ENCODE results near the gene FAM72D.
"Not testable (repeated sequence)": the region's sequence is repeated elsewhere in the genome, so short reads cannot be mapped to it uniquely, and the experiment has no call there.

The FAM72D gene

GRCh38 chr1:145074021-145074559, 21.7 kb upstream of the FAM72D start:
- H3K4me3 ChIP-seq (ENCODE audit: insufficient read depth in 1 of 2, low read depth in 1 of 2, low read length in 2 of 2); H3K79me1 ChIP-seq (replicated peaks; ENCODE audit: low read length, poor library complexity, severe bottlenecking); H3K23ac ChIP-seq (ENCODE audit: low read length in 2 of 2); H3K9ac ChIP-seq (ENCODE audit: low read length); H3K27me3 ChIP-seq (ENCODE audit: control insufficient read depth in 1 of 2, insufficient read depth in 1 of 2, low read length in 2 of 2); H2AK5ac ChIP-seq (ENCODE audit: low read length, severe bottlenecking); H2BK15ac ChIP-seq (ENCODE audit: low read depth, poor library complexity, severe bottlenecking); H3K9me3 ChIP-seq (ENCODE audit: control insufficient read depth, low read length); H3K4me2 ChIP-seq (ENCODE audit: low read length, poor library complexity, severe bottlenecking); H2AFZ ChIP-seq (ENCODE audit: low read depth, low read length); H3K4ac ChIP-seq (ENCODE audit: low read depth in 1 of 2, low read length in 2 of 2); H4K8ac ChIP-seq (ENCODE audit: low read length); H3K18ac ChIP-seq (ENCODE audit: low read depth in 1 of 2, low read length in 2 of 2); H4K91ac ChIP-seq (ENCODE audit: low read length); H3K14ac ChIP-seq (ENCODE audit: low read length in 2 of 2); H2BK5ac ChIP-seq (ENCODE audit: low read depth, low read length, poor library complexity, severe bottlenecking); DNase-seq; H2BK120ac ChIP-seq (ENCODE audit: low read depth, low read length); H3K27ac ChIP-seq (ENCODE audit: low read length, poor library complexity, severe bottlenecking); H3K36me3 ChIP-seq (ENCODE audit: control insufficient read depth in 1 of 2, insufficient read depth in 2 of 2, low read depth in 1 of 2, low read length in 2 of 2); H3K4me1 ChIP-seq (ENCODE audit: control insufficient read depth, insufficient read depth, low read depth, low read length); H2BK12ac ChIP-seq (ENCODE audit: low read length in 2 of 2): not testable (repeated sequence)
- no CpG with 5 or more reads among the region's 6 CpGs for WGBS

- H3K4ac ChIP-seq (ENCODE audit: low read depth in 1 of 2, low read length in 2 of 2); H2BK120ac ChIP-seq (ENCODE audit: low read depth, low read length); H3K27me3 ChIP-seq (ENCODE audit: control insufficient read depth in 1 of 2, insufficient read depth in 1 of 2, low read length in 2 of 2); H2BK12ac ChIP-seq (ENCODE audit: low read length in 2 of 2); H3K36me3 ChIP-seq (ENCODE audit: control insufficient read depth in 1 of 2, insufficient read depth in 2 of 2, low read depth in 1 of 2, low read length in 2 of 2); H4K91ac ChIP-seq (ENCODE audit: low read length); H3K14ac ChIP-seq (ENCODE audit: low read length in 2 of 2); H3K23ac ChIP-seq (ENCODE audit: low read length in 2 of 2); H2BK5ac ChIP-seq (ENCODE audit: low read depth, low read length, poor library complexity, severe bottlenecking); H3K79me1 ChIP-seq (replicated peaks; ENCODE audit: low read length, poor library complexity, severe bottlenecking); H2AK5ac ChIP-seq (ENCODE audit: low read length, severe bottlenecking); DNase-seq; H2AFZ ChIP-seq (ENCODE audit: low read depth, low read length); H4K8ac ChIP-seq (ENCODE audit: low read length); H2BK15ac ChIP-seq (ENCODE audit: low read depth, poor library complexity, severe bottlenecking); H3K4me2 ChIP-seq (ENCODE audit: low read length, poor library complexity, severe bottlenecking); H3K18ac ChIP-seq (ENCODE audit: low read depth in 1 of 2, low read length in 2 of 2); H3K27ac ChIP-seq (ENCODE audit: low read length, poor library complexity, severe bottlenecking); H3K4me3 ChIP-seq (ENCODE audit: insufficient read depth in 1 of 2, low read depth in 1 of 2, low read length in 2 of 2); H3K9ac ChIP-seq (ENCODE audit: low read length); H3K9me3 ChIP-seq (ENCODE audit: control insufficient read depth, low read length); H3K4me1 ChIP-seq (ENCODE audit: control insufficient read depth, insufficient read depth, low read depth, low read length): not testable (repeated sequence)
- WGBS = no CpG with 5 or more reads among the region's 3 CpGs
These were observed 18.9 kb upstream of the FAM72D start for GRCh38 chr1:145076877-145077276.

- not testable (repeated sequence) for H3K27ac ChIP-seq (ENCODE audit: low read length, poor library complexity, severe bottlenecking); H2BK120ac ChIP-seq (ENCODE audit: low read depth, low read length); H3K4me2 ChIP-seq (ENCODE audit: low read length, poor library complexity, severe bottlenecking); H2BK5ac ChIP-seq (ENCODE audit: low read depth, low read length, poor library complexity, severe bottlenecking); H2BK12ac ChIP-seq (ENCODE audit: low read length in 2 of 2); H3K18ac ChIP-seq (ENCODE audit: low read depth in 1 of 2, low read length in 2 of 2); H2AK5ac ChIP-seq (ENCODE audit: low read length, severe bottlenecking); H3K79me1 ChIP-seq (replicated peaks; ENCODE audit: low read length, poor library complexity, severe bottlenecking); H3K36me3 ChIP-seq (ENCODE audit: control insufficient read depth in 1 of 2, insufficient read depth in 2 of 2, low read depth in 1 of 2, low read length in 2 of 2); H3K14ac ChIP-seq (ENCODE audit: low read length in 2 of 2); H4K91ac ChIP-seq (ENCODE audit: low read length); H3K4me1 ChIP-seq (ENCODE audit: control insufficient read depth, insufficient read depth, low read depth, low read length); H3K23ac ChIP-seq (ENCODE audit: low read length in 2 of 2); H2AFZ ChIP-seq (ENCODE audit: low read depth, low read length); H2BK15ac ChIP-seq (ENCODE audit: low read depth, poor library complexity, severe bottlenecking); DNase-seq; H3K9me3 ChIP-seq (ENCODE audit: control insufficient read depth, low read length); H3K9ac ChIP-seq (ENCODE audit: low read length); H3K27me3 ChIP-seq (ENCODE audit: control insufficient read depth in 1 of 2, insufficient read depth in 1 of 2, low read length in 2 of 2); H4K8ac ChIP-seq (ENCODE audit: low read length); H3K4me3 ChIP-seq (ENCODE audit: insufficient read depth in 1 of 2, low read depth in 1 of 2, low read length in 2 of 2); H3K4ac ChIP-seq (ENCODE audit: low read depth in 1 of 2, low read length in 2 of 2)
- WGBS = no CpG with 5 or more reads among the region's 11 CpGs
These were observed 17.6 kb upstream of the FAM72D start for GRCh38 chr1:145077872-145078786.

DNA sequence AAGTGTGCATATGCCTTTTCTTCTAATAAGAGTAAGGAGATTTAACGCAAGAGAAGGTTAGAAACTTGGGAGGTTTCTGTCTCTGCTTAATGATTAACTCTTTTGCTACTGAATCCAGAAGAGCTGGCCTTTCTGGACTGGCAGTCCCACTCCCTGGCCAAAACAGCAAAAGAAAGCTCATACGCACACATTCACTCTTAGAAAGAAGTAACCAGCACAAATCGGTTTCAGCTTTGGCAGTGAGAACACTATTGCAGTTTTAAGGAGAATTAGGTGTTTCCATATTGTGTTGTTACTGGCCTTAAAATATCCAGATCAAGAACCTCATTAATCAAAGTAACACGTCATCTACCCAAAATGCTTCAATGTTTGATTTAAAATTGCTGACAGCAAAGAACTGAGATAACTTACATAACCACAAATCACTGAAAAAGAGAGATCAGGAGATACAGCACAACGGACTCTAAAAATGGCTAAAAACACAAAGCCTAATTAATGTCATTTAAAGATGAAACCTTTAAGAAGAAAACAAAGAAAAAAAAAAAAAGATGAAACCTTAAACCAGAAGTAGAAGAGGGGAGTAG, 16.9 kb upstream of the FAM72D start:
- not testable (repeated sequence) for H3K14ac ChIP-seq (ENCODE audit: low read length in 2 of 2); DNase-seq; H4K8ac ChIP-seq (ENCODE audit: low read length); H3K23ac ChIP-seq (ENCODE audit: low read length in 2 of 2); H3K4ac ChIP-seq (ENCODE audit: low read depth in 1 of 2, low read length in 2 of 2); H4K91ac ChIP-seq (ENCODE audit: low read length); H3K9me3 ChIP-seq (ENCODE audit: control insufficient read depth, low read length); H3K27ac ChIP-seq (ENCODE audit: low read length, poor library complexity, severe bottlenecking); H3K4me1 ChIP-seq (ENCODE audit: control insufficient read depth, insufficient read depth, low read depth, low read length); H3K9ac ChIP-seq (ENCODE audit: low read length); H2AFZ ChIP-seq (ENCODE audit: low read depth, low read length); H2BK15ac ChIP-seq (ENCODE audit: low read depth, poor library complexity, severe bottlenecking); H2AK5ac ChIP-seq (ENCODE audit: low read length, severe bottlenecking); H3K18ac ChIP-seq (ENCODE audit: low read depth in 1 of 2, low read length in 2 of 2); H3K27me3 ChIP-seq (ENCODE audit: control insufficient read depth in 1 of 2, insufficient read depth in 1 of 2, low read length in 2 of 2); H3K79me1 ChIP-seq (replicated peaks; ENCODE audit: low read length, poor library complexity, severe bottlenecking); H3K36me3 ChIP-seq (ENCODE audit: control insufficient read depth in 1 of 2, insufficient read depth in 2 of 2, low read depth in 1 of 2, low read length in 2 of 2); H3K4me3 ChIP-seq (ENCODE audit: insufficient read depth in 1 of 2, low read depth in 1 of 2, low read length in 2 of 2); H3K4me2 ChIP-seq (ENCODE audit: low read length, poor library complexity, severe bottlenecking); H2BK5ac ChIP-seq (ENCODE audit: low read depth, low read length, poor library complexity, severe bottlenecking); H2BK12ac ChIP-seq (ENCODE audit: low read length in 2 of 2); H2BK120ac ChIP-seq (ENCODE audit: low read depth, low read length)
- WGBS = no CpG with 5 or more reads among the region's 5 CpGs

All from mesenchymal stem cell (in vitro differentiated cells and primary cell).